Hepatocyte (in vitro differentiated cells): Measurements from ENCODE around the gene IFI44L.

Experiments
- EZH2 ChIP-seq: fragments of 200-600 bp; sonication (generic); IDR thresholded peaks from 2 replicates; pipeline ENCODE4 v1.6.1; 2016; ENCODE audit warnings: antibody characterized with exemption, mild to moderate bottlenecking, borderline replicate concordance
- EZH2phosphoT487 ChIP-seq: fragments of 200-600 bp; sonication (generic); IDR thresholded peaks from one replicate; pipeline ENCODE4 v1.6.1; 2018; ENCODE audit warnings: antibody characterized with exemption, mild to moderate bottlenecking, low read depth, moderate library complexity; ENCODE audit not compliant: unreplicated experiment, severe bottlenecking
- TF ChIP-seq, protein P1 (sequence below): fragments of 200-600 bp; sonication (generic); IDR thresholded peaks from 2 replicates; pipeline ENCODE4 v1.5.1; 2016; ENCODE audit warnings: antibody characterized with exemption, mild to moderate bottlenecking; ENCODE audit not compliant: poor library complexity

- no peak for TF ChIP-seq EZH2phosphoT487
- TF ChIP-seq, protein P1, sequence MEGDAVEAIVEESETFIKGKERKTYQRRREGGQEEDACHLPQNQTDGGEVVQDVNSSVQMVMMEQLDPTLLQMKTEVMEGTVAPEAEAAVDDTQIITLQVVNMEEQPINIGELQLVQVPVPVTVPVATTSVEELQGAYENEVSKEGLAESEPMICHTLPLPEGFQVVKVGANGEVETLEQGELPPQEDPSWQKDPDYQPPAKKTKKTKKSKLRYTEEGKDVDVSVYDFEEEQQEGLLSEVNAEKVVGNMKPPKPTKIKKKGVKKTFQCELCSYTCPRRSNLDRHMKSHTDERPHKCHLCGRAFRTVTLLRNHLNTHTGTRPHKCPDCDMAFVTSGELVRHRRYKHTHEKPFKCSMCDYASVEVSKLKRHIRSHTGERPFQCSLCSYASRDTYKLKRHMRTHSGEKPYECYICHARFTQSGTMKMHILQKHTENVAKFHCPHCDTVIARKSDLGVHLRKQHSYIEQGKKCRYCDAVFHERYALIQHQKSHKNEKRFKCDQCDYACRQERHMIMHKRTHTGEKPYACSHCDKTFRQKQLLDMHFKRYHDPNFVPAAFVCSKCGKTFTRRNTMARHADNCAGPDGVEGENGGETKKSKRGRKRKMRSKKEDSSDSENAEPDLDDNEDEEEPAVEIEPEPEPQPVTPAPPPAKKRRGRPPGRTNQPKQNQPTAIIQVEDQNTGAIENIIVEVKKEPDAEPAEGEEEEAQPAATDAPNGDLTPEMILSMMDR: no peak
- no peak for TF ChIP-seq EZH2
Measured at GRCh38 chr1:78570539-78570938, 49.7 kb upstream of the IFI44L start.
